Liver (tissue), 3 donors: ENCODE results near the gene GALNT9.

Source experiments
- CTCF ChIP-seq: fragments of 150-350 bp; IDR thresholded peaks from 2 replicates; pipeline ENCODE4 v1.5.1; 2017; ENCODE audit warnings: improper control_type of control experiment, low read depth, low read length; ENCODE audit not compliant: missing input control
- EGR1 ChIP-seq, 2 donors: IDR thresholded peaks; 2 replicates each; pipeline ENCODE4 v1.6.1; 2016 to 2018; ENCODE audit warnings: antibody characterized with exemption in 2 of 2, low read depth in 2 of 2
- HNF4G ChIP-seq: IDR thresholded peaks from 2 replicates; pipeline ENCODE4 v1.6.1; 2016; ENCODE audit warnings: antibody characterized with exemption
- JUND ChIP-seq, 2 donors: IDR thresholded peaks; 2 replicates each; pipeline ENCODE4 v1.6.1; 2016; ENCODE audit warnings: antibody characterized with exemption in 2 of 2
- MAX ChIP-seq: IDR thresholded peaks from 2 replicates; pipeline ENCODE4 v1.6.1; 2016; ENCODE audit warnings: antibody characterized with exemption
- REST ChIP-seq: IDR thresholded peaks from 2 replicates; pipeline ENCODE4 v1.6.1; 2016; ENCODE audit warnings: antibody characterized with exemption, mild to moderate bottlenecking
- TAF1 ChIP-seq: conservative IDR thresholded peaks from 2 replicates; pipeline ENCODE4 v1.6.1; 2016; ENCODE audit warnings: antibody characterized with exemption, mild to moderate bottlenecking
- YY1 ChIP-seq: IDR thresholded peaks from 2 replicates; pipeline ENCODE4 v1.6.1; 2016; ENCODE audit warnings: antibody characterized with exemption, mild to moderate bottlenecking
- ZBTB33 ChIP-seq: IDR thresholded peaks from 2 replicates; pipeline ENCODE4 v1.6.1; 2016; ENCODE audit warnings: antibody characterized with exemption
- donor health status: healthy.
- donor health status: healthy.

- no peak for TF ChIP-seq TAF1
- no peak for TF ChIP-seq EGR1 (IDR thresholded peaks at IDR 0.05; ENCODE audit: low read depth in 2 of 2)
- TF ChIP-seq CTCF, result no peak
- TF ChIP-seq YY1, result no peak
- no peak for TF ChIP-seq MAX
- TF ChIP-seq ZBTB33, result no peak
- TF ChIP-seq REST, result no peak
- no peak for TF ChIP-seq JUND (IDR thresholded peaks at IDR 0.05)
- TF ChIP-seq HNF4G, result no peak
Measured at GRCh38 chr12:132335179-132335756, 5.9 kb upstream of the GALNT9 start.
